Thymus (tissue), 11 donors: ENCODE measurements around the gene TUT1. TPM values are rescaled to one million over a fixed set of nuclear protein-coding genes. Genes with fewer than 3 reads are reported as not detected.
A peak's percentile ranks its signal among the peaks of the same experiment; 100 is the strongest.

Experiments
- DNase-seq, 9 donors: peaks; one replicate each; pipeline ENCODE4 v3.0.0-alpha.2; 2013; ENCODE audit warnings: low spot score in 9 of 9, low read depth in 6 of 9, missing footprints in 1 of 9
- H3K27ac ChIP-seq, 2 donors: one replicate each; pipeline ENCODE4 v1.5.1; 2013; ENCODE audit warnings: control low read depth in 1 of 2, low read depth in 1 of 2, low read length in 1 of 2, mild to moderate bottlenecking in 1 of 2, moderate library complexity in 1 of 2
- H3K27me3 ChIP-seq, 2 donors: one replicate each; pipeline ENCODE4 v1.5.1; 2013; ENCODE audit warnings: low read length in 1 of 2; ENCODE audit not compliant: control insufficient read depth in 2 of 2, insufficient read depth in 1 of 2
- H3K36me3 ChIP-seq, 2 donors: one replicate each; pipeline ENCODE4 v1.5.1; 2013; ENCODE audit warnings: low read length in 1 of 2, mild to moderate bottlenecking in 1 of 2, moderate library complexity in 1 of 2; ENCODE audit not compliant: control insufficient read depth in 2 of 2, insufficient read depth in 2 of 2
- H3K4me1 ChIP-seq, 2 donors: one replicate each; pipeline ENCODE4 v1.5.1; 2013; ENCODE audit warnings: low read length in 2 of 2; ENCODE audit not compliant: control insufficient read depth in 2 of 2, insufficient read depth in 2 of 2
- H3K4me3 ChIP-seq, 2 donors: one replicate each; pipeline ENCODE4 v1.5.1; 2013; ENCODE audit warnings: low read length in 2 of 2, control low read depth in 1 of 2, mild to moderate bottlenecking in 1 of 2
- H3K9me3 ChIP-seq, 2 donors: one replicate each; pipeline ENCODE4 v1.5.1; 2013; ENCODE audit warnings: low read length in 1 of 2, mild to moderate bottlenecking in 1 of 2; ENCODE audit not compliant: control insufficient read depth in 2 of 2, insufficient read depth in 1 of 2
- WGBS: extraction: QIAGEN DNeasy Blood & Tissue Kit; methylation state at CpG from one replicate; pipeline ENCODE4 v1.1.7; 2013; 5-methylcytosine and 5-hydroxymethylcytosine counted together
- polyA plus RNA-seq: library from polyadenylated mRNA; stranded (reverse); fragments of 200-250 nt; gene quantifications from one replicate; pipeline ENCODE4 v1.2.3, GENCODE V29; 2013
- total RNA-seq: library from RNA; stranded (reverse); fragments of 120-200 nt; gene quantifications from one replicate; pipeline ENCODE4 v1.2.4, GENCODE V29; 2013
- donor health status: healthy.

TUT1 gene
- total and polyA plus RNA-seq, 2 donors, result 7.8 to 25.3 TPM

DNA sequence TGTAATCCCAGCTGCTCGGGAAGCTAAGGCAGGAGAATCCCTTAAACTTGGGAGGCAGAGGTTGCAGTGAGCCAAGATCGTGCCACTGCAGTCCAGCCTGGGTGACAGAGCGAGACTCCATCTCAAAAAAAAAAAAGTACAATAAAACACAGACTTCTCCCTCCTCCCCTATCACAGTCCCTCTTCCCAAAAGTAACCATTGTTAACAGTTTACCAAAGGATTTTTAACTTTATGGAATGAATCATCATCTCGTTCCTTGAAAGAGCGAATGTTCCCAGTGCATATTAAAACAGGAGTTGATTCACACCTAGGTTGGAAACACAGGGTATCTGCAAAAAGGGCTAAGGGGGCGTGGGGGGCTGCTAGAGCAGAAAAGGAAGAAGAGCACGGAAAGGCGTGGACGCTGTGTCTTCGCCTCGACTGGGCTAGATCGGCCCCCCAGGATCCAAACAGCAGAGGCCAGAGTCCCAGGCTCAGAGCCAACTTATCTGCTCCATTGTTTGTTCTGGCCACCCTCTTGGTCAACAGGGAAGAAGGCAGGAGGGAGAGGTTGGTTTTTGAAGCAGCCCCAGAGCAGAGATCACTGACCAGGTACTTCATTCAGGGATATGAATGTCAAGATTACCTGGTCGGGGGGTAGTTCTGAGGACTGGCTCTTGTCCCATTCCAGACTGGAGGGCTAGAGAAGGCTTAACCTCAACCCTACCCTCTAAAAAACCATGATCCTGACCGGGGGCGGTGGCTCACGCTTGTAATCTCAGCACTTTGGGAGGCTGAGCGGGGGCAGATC is 42.6 kb downstream of the TUT1 start:
- Histone ChIP-seq H3K4me3 (no peak overlapping the region), H3K9me3 (no peaks in the 10 kb centered on the region), H3K27ac (peak overlapping the region in 1 of 2 donors; percentile 62), H3K4me1 (peaks cover 20 to 55% of the 10 kb centered on the region in 2 donors), H3K27me3 (peaks cover 47 to 55% of the 10 kb centered on the region in 2 donors), H3K36me3 (no peaks in the 10 kb centered on the region)
- WGBS, result 95% methylated on average over 17 of the region's 17 CpGs
- no peak for DNase-seq

DNA sequence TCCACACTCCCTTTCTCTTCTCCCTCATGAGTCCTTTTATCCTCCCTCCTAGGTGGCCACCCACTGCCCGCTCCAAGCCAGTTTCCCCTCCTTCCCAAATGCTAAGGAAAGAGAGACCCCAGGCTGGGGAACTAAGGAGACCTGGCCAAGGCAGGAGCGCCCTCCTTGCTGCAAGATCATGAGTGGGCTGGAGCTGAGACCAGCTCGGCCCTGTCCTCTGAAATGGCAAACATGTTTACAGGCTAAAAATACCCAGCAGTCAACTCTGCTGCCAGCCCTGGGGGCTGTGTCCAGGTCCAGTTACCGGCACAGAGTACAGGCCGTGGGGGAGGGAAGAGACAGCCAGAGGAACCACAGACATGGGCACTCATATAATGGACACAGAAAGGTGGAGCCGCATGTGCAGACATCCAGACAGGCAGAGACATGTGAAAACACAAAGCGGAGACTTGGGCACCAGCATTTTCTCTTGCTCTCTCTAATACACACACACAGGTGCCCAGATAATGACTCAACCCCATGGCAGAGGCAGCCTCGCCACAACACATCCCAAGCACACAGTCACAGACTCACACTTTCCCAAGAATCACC is 43.5 kb downstream of the TUT1 start:
- no peak overlapping the region for H3K4me3 ChIP-seq
- peaks cover 15 to 53% of the 10 kb centered on the region in 2 donors for H3K4me1 ChIP-seq
- peaks cover 0 to 6% of the 10 kb centered on the region in 2 donors for H3K9me3 ChIP-seq
- H3K27me3 ChIP-seq, result peaks cover 47 to 64% of the 10 kb centered on the region in 2 donors
- peak overlapping the region in 1 of 2 donors; percentile 50 for H3K27ac ChIP-seq
- 85% methylated on average over 8 of the region's 8 CpGs for WGBS
- no peak for DNase-seq
- no peaks in the 10 kb centered on the region for H3K36me3 ChIP-seq

DNA sequence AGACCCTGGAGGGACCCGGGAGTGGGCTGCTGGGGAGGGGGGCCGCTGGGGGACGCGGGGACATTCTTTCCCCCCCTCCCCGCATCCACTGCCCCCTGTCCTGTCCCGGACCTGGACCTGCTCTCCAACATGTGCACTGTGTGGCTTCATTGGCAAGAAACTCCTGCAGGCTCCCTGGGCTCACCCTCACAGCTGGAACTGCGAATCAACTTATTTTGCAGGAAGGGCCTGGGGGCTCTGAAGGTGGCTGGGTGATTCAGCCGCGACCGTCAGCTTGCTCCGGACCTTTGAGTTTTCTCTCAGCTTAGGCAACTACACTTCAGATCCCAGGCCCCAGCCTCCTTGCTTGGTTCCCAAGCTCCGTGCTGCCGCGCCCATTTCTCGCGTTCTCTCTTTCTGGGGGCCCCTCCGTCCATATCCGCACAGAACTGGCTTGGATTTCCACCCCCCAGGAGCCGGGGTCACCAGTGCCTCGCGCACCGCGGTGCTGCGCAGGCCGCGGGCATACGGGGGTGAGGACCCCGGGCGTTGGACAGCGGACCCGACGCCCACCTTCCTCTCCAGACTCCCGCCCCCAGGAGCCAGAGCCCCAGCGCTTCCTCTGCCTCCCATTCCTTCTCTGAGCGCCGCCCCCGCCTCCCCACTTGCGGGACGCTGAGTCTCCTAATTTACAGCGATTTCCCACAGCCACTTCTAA is 44.2 kb downstream of the TUT1 start:
- H3K27me3 ChIP-seq, result peaks cover 47 to 70% of the 10 kb centered on the region in 2 donors
- H3K4me1 ChIP-seq, result peaks cover 10 to 53% of the 10 kb centered on the region in 2 donors
- DNase-seq, result no peak
- peaks cover 0 to 6% of the 10 kb centered on the region in 2 donors for H3K9me3 ChIP-seq
- H3K4me3 ChIP-seq, result peak overlapping the region; percentile 5 to 47
- 34% methylated on average over 40 of the region's 40 CpGs for WGBS
- H3K36me3 ChIP-seq, result no peaks in the 10 kb centered on the region
- H3K27ac ChIP-seq, result peak overlapping the region in 1 of 2 donors; percentile 66

- Histone ChIP-seq H3K36me3 (no peaks in the 10 kb centered on the region), H3K4me3 (peak within 1 kb of the TSS; percentile 44 to 47), H3K27me3 (peaks cover 47 to 70% of the 10 kb centered on the region in 2 donors), H3K4me1 (peaks cover 5 to 50% of the 10 kb centered on the region in 2 donors), H3K9me3 (peaks cover 0 to 6% of the 10 kb centered on the region in 2 donors), H3K27ac (peak within 1 kb of the TSS; percentile 64 to 85)
- peak in 1 of 9 donors; percentile 28 for DNase-seq
- under 1% methylated on average over 69 of the region's 69 CpGs for WGBS
These were observed 44.9 kb downstream of the TUT1 start, which contains the start of gene AHNAK for GRCh38 chr11:62546244-62546928. TSS of gene AHNAK (minus strand) at chr11:62546806. CDS start at chr11:62536098, 10,708 bp downstream.

- Histone ChIP-seq H3K36me3 (no peaks in the 10 kb centered on the region), H3K4me3 (peak overlapping the region; percentile 44 to 47), H3K27me3 (peaks cover 47 to 70% of the 10 kb centered on the region in 2 donors), H3K9me3 (peaks cover 0 to 6% of the 10 kb centered on the region in 2 donors), H3K27ac (peak overlapping the region; percentile 64 to 85), H3K4me1 (peaks cover 3 to 54% of the 10 kb centered on the region in 2 donors)
- WGBS, result 1% methylated on average over 59 of the region's 59 CpGs
- DNase-seq, result peak in 1 of 9 donors; percentile 31
These were observed 45.7 kb downstream of the TUT1 start for GRCh38 chr11:62545437-62546243.

DNA sequence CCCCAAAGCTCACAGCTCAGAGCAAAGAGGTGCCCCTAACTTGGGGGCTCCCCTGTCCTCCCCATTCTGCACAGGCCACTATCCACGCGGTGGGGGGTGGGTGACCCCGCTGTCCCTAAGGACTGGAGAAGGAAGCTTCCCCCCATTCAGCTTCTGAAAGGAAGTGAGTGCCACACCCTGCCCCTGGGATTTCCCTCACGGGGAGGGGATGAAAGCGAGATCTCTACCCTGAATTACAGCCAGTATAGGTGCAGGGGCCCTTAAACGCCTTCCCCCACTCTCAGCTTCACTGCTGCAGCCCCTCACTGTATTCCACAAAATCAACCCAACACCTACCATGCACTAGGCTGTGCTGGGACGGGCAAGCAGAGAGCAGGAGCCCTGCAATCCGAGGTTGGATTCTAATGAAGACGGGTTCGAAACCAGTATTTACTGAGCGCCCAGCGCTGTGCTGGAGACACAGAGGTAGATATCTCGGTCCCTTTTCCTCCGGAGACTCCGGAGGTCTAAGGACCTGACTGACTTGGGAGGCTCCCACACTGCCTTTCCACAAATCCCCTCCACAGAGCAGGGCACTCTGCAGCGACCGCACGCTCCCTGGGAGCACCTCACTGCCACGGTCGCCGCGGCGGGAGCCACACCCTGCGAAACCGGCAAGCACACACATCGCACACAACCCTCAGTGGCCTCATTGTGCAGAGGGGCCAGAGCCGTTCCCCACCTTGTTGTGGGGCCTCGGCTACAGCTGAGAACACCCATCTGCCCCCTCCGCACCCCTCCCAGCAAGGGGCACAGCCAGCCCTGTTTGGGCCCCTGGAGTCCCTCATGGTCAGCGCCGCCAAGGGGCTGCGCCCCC is 46.5 kb downstream of the TUT1 start:
- H3K27me3 ChIP-seq, result peaks cover 47 to 70% of the 10 kb centered on the region in 2 donors
- 22% methylated on average over 32 of the region's 32 CpGs for WGBS
- H3K36me3 ChIP-seq, result no peaks in the 10 kb centered on the region
- peaks cover 3 to 59% of the 10 kb centered on the region in 2 donors for H3K4me1 ChIP-seq
- DNase-seq, result no peak
- peaks cover 0 to 6% of the 10 kb centered on the region in 2 donors for H3K9me3 ChIP-seq
- H3K27ac ChIP-seq, result peak overlapping the region; percentile 33 to 64
- peak overlapping the region; percentile 44 to 47 for H3K4me3 ChIP-seq

GRCh38 chr11:62543680-62544444 is 47.5 kb downstream of the TUT1 start:
- H3K4me3 ChIP-seq, result peak overlapping the region in 1 of 2 donors; percentile 44
- DNase-seq, result no peak
- H3K27ac ChIP-seq, result peak overlapping the region in 1 of 2 donors; percentile 32
- H3K36me3 ChIP-seq, result no peaks in the 10 kb centered on the region
- H3K27me3 ChIP-seq, result peaks cover 47 to 66% of the 10 kb centered on the region in 2 donors
- H3K4me1 ChIP-seq, result peaks cover 3 to 66% of the 10 kb centered on the region in 2 donors
- H3K9me3 ChIP-seq, result peaks cover 0 to 6% of the 10 kb centered on the region in 2 donors
- WGBS, result 95% methylated on average over 22 of the region's 22 CpGs
